HepG2 (cell line): Measurements from ENCODE around the gene MYO15A. TPM values are rescaled to one million over a fixed set of nuclear protein-coding genes. Genes with fewer than 3 reads are reported as not detected.

Experiments used
- ARNT2 ChIP-seq: sonication (generic); formaldehyde crosslinking; IDR thresholded peaks from 2 replicates; pipeline ENCODE4 v1.8.0; 2022; ENCODE audit warnings: mild to moderate bottlenecking, low read depth, missing genetic modification reagents, moderate library complexity
- ARNTL ChIP-seq: sonication (generic); formaldehyde crosslinking; IDR thresholded peaks from 2 replicates; pipeline ENCODE4 v1.4.0; 2020; ENCODE audit warnings: mild to moderate bottlenecking, missing genetic modification reagents
- ATM ChIP-seq: fragments of 450-650 bp; IDR thresholded peaks from 2 replicates; pipeline ENCODE4 v1.7.1; 2017; ENCODE audit warnings: mild to moderate bottlenecking, borderline replicate concordance
- FOXP1 ChIP-seq, 2 experiments: fragments of 450-650 bp in 1 of 2; IDR thresholded peaks; 2 replicates each; pipeline ENCODE4 v1.6.1; 2017 to 2018; ENCODE audit warnings: antibody characterized with exemption in 1 of 2
- MAFG ChIP-seq: sonication (generic); formaldehyde crosslinking; IDR thresholded peaks from 2 replicates; pipeline ENCODE4 v1.5.1; 2020; ENCODE audit warnings: mild to moderate bottlenecking, missing genetic modification reagents
- MXI1 ChIP-seq: IDR thresholded peaks from 3 replicates; pipeline ENCODE4 v1.6.1; 2012; ENCODE audit warnings: low read depth, low read length, inconsistent platforms, borderline replicate concordance
- SP140L ChIP-seq: sonication (generic); formaldehyde crosslinking; IDR thresholded peaks from 2 replicates; pipeline ENCODE4 v1.4.0; 2020; ENCODE audit warnings: missing genetic modification reagents, borderline replicate concordance
- ZIK1 ChIP-seq: sonication (generic); formaldehyde crosslinking; IDR thresholded peaks from 2 replicates; pipeline ENCODE4 v1.5.0; 2020; ENCODE audit warnings: mild to moderate bottlenecking, low read depth, missing genetic modification reagents, borderline replicate concordance
- ZNF549 ChIP-seq: sonication (generic); formaldehyde crosslinking; IDR thresholded peaks from 2 replicates; pipeline ENCODE4 v1.5.0; 2020; ENCODE audit warnings: missing genetic modification reagents
- ZNF776 ChIP-seq: sonication (generic); formaldehyde crosslinking; IDR thresholded peaks from 2 replicates; pipeline ENCODE4 v1.4.0; 2020; ENCODE audit warnings: mild to moderate bottlenecking, missing genetic modification reagents
- ZSCAN25 ChIP-seq: sonication (generic); formaldehyde crosslinking; IDR thresholded peaks from 2 replicates; pipeline ENCODE4 v1.8.0; 2022; ENCODE audit warnings: mild to moderate bottlenecking, missing genetic modification reagents
- polyA plus RNA-seq, 8 experiments: library from polyadenylated mRNA; depleted of rRNA in 3 of 8; stranded (reverse) in 7 of 8; unstranded in 1 of 8; fragments of >200 nt; fragmentation: Illumina TruSeq in 4 of 8; extraction: Trizol in 4 of 8; gene quantifications; 2 replicates each; pipeline versions ENCODE4 v1.2.1 to v1.2.3, GENCODE V29; 2011 to 2016; ENCODE audit warnings: low read depth in 4 of 8, missing spikeins in 1 of 8, mixed read lengths in 1 of 8; ENCODE audit not compliant: insufficient read depth in 1 of 8
- total RNA-seq, 5 experiments: library from RNA; depleted of rRNA; stranded (reverse); fragments of >200 nt; fragmentation: Illumina TruSeq; extraction: Trizol; gene quantifications; 2 replicates each; pipeline ENCODE4 v1.2.3, GENCODE V29; 2016; ENCODE audit warnings: low read depth in 1 of 5
- TF ChIP-seq, protein P1 (sequence below): IDR thresholded peaks from 2 replicates; pipeline ENCODE4 v1.6.1; 2012; ENCODE audit warnings: low read length, improper control_type of control experiment
- TF ChIP-seq, protein P2 (sequence below): IDR thresholded peaks from 2 replicates; pipeline ENCODE4 v1.4.0; 2020; ENCODE audit warnings: mild to moderate bottlenecking, missing genetic modification reagents
- TF ChIP-seq, protein P3 (sequence below): sonication (generic); formaldehyde crosslinking; IDR thresholded peaks from 2 replicates; pipeline ENCODE4 v1.4.0; 2020; ENCODE audit warnings: missing genetic modification reagents
- TF ChIP-seq, protein P4 (sequence below): sonication (generic); formaldehyde crosslinking; IDR thresholded peaks from 2 replicates; pipeline ENCODE4 v1.5.1; 2020; ENCODE audit warnings: missing genetic modification reagents, mild to moderate bottlenecking, borderline replicate concordance
- TF ChIP-seq, protein P5 (sequence below): sonication (generic); formaldehyde crosslinking; IDR thresholded peaks from 2 replicates; pipeline ENCODE4 v1.5.1; 2020; ENCODE audit warnings: mild to moderate bottlenecking, missing genetic modification reagents, borderline replicate concordance

MYO15A gene
- total and polyA plus RNA-seq, 2 of the 13 experiments (the other 11 are each of a cell fraction or from before 2014, with no cell fraction given): 0.07 to 0.20 TPM

DNA sequence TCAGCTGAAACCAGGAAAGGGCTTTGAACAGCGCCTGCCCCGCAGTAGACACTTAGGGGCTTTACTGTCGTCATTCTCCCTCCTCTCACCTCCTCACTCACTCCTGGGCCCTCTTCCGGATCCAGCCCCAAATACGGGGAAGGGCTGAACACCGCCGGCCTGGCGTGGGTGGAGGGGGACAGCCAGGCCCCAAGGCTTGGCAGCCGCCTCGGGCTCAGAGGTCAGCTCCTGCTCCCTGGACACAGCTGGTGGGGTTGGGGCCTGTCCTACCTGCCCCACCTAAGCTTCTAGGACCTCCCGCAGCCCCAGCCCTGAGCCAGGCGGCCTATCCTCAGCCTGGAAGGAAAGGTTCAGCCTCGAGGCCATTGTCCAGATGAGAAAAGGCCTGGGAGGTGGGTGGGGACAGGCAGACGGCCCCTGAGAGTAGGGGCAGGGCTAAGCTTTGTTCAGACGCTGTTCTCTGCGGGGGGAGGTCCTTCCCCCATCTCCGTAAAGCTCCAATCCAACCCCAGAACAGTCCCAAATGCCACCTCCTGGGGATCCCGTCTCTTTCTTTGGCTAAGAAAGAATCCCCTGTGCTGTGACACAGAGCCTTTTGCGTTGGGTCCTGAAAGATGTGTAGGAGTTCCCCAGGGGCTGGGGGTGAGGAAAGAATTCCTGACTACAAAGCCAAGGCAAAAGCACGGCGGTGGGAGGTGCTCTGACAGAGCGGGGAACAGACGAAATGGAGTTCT, 116.0 kb downstream of the MYO15A start (continued):
- TF ChIP-seq, protein P1, sequence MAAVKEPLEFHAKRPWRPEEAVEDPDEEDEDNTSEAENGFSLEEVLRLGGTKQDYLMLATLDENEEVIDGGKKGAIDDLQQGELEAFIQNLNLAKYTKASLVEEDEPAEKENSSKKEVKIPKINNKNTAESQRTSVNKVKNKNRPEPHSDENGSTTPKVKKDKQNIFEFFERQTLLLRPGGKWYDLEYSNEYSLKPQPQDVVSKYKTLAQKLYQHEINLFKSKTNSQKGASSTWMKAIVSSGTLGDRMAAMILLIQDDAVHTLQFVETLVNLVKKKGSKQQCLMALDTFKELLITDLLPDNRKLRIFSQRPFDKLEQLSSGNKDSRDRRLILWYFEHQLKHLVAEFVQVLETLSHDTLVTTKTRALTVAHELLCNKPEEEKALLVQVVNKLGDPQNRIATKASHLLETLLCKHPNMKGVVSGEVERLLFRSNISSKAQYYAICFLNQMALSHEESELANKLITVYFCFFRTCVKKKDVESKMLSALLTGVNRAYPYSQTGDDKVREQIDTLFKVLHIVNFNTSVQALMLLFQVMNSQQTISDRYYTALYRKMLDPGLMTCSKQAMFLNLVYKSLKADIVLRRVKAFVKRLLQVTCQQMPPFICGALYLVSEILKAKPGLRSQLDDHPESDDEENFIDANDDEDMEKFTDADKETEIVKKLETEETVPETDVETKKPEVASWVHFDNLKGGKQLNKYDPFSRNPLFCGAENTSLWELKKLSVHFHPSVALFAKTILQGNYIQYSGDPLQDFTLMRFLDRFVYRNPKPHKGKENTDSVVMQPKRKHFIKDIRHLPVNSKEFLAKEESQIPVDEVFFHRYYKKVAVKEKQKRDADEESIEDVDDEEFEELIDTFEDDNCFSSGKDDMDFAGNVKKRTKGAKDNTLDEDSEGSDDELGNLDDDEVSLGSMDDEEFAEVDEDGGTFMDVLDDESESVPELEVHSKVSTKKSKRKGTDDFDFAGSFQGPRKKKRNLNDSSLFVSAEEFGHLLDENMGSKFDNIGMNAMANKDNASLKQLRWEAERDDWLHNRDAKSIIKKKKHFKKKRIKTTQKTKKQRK: no peak
- TF ChIP-seq MXI1: 0 out of 3 replicates have a peak, but pooled peaks have one; percentile 19
- TF ChIP-seq ZSCAN25 (CRISPR knock-in tag): no peak
- TF ChIP-seq, protein P2, sequence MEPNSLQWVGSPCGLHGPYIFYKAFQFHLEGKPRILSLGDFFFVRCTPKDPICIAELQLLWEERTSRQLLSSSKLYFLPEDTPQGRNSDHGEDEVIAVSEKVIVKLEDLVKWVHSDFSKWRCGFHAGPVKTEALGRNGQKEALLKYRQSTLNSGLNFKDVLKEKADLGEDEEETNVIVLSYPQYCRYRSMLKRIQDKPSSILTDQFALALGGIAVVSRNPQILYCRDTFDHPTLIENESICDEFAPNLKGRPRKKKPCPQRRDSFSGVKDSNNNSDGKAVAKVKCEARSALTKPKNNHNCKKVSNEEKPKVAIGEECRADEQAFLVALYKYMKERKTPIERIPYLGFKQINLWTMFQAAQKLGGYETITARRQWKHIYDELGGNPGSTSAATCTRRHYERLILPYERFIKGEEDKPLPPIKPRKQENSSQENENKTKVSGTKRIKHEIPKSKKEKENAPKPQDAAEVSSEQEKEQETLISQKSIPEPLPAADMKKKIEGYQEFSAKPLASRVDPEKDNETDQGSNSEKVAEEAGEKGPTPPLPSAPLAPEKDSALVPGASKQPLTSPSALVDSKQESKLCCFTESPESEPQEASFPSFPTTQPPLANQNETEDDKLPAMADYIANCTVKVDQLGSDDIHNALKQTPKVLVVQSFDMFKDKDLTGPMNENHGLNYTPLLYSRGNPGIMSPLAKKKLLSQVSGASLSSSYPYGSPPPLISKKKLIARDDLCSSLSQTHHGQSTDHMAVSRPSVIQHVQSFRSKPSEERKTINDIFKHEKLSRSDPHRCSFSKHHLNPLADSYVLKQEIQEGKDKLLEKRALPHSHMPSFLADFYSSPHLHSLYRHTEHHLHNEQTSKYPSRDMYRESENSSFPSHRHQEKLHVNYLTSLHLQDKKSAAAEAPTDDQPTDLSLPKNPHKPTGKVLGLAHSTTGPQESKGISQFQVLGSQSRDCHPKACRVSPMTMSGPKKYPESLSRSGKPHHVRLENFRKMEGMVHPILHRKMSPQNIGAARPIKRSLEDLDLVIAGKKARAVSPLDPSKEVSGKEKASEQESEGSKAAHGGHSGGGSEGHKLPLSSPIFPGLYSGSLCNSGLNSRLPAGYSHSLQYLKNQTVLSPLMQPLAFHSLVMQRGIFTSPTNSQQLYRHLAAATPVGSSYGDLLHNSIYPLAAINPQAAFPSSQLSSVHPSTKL (CRISPR knock-in tag): peak; percentile 23; the same call in 1 of the 2 replicates
- TF ChIP-seq ATM: no peak
- no peak for TF ChIP-seq ZIK1
- TF ChIP-seq ZNF549 (CRISPR knock-in tag): no peak
- no peak for TF ChIP-seq ARNTL (CRISPR knock-in tag)
- TF ChIP-seq, protein P3, sequence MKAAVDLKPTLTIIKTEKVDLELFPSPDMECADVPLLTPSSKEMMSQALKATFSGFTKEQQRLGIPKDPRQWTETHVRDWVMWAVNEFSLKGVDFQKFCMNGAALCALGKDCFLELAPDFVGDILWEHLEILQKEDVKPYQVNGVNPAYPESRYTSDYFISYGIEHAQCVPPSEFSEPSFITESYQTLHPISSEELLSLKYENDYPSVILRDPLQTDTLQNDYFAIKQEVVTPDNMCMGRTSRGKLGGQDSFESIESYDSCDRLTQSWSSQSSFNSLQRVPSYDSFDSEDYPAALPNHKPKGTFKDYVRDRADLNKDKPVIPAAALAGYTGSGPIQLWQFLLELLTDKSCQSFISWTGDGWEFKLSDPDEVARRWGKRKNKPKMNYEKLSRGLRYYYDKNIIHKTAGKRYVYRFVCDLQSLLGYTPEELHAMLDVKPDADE: no peak
- no peak for TF ChIP-seq ARNT2 (CRISPR knock-in tag)
- no peak for TF ChIP-seq SP140L (CRISPR knock-in tag)
- TF ChIP-seq FOXP1 (IDR thresholded peaks at IDR 0.05): no peak
- no peak for TF ChIP-seq FOXP1 (CRISPR knock-in tag; IDR thresholded peaks at IDR 0.05)
- TF ChIP-seq ZNF776 (CRISPR knock-in tag): no peak
- TF ChIP-seq MAFG (CRISPR knock-in tag): no peak
- TF ChIP-seq, protein P4, sequence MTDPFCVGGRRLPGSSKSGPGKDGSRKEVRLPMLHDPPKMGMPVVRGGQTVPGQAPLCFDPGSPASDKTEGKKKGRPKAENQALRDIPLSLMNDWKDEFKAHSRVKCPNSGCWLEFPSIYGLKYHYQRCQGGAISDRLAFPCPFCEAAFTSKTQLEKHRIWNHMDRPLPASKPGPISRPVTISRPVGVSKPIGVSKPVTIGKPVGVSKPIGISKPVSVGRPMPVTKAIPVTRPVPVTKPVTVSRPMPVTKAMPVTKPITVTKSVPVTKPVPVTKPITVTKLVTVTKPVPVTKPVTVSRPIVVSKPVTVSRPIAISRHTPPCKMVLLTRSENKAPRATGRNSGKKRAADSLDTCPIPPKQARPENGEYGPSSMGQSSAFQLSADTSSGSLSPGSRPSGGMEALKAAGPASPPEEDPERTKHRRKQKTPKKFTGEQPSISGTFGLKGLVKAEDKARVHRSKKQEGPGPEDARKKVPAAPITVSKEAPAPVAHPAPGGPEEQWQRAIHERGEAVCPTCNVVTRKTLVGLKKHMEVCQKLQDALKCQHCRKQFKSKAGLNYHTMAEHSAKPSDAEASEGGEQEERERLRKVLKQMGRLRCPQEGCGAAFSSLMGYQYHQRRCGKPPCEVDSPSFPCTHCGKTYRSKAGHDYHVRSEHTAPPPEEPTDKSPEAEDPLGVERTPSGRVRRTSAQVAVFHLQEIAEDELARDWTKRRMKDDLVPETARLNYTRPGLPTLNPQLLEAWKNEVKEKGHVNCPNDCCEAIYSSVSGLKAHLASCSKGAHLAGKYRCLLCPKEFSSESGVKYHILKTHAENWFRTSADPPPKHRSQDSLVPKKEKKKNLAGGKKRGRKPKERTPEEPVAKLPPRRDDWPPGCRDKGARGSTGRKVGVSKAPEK (CRISPR knock-in tag): no peak
- TF ChIP-seq, protein P5, sequence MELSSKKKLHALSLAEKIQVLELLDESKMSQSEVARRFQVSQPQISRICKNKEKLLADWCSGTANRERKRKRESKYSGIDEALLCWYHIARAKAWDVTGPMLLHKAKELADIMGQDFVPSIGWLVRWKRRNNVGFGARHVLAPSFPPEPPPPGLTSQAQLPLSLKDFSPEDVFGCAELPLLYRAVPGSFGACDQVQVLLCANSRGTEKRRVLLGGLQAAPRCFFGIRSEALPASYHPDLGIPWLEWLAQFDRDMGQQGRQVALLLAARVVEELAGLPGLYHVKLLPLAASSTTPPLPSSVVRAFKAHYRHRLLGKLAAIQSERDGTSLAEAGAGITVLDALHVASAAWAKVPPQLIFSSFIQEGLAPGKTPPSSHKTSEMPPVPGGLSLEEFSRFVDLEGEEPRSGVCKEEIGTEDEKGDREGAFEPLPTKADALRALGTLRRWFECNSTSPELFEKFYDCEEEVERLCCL (CRISPR knock-in tag): peak; percentile 35; the same call in 1 of the 2 replicates
